K562 (cell line): ENCODE measurements around the gene PPARD. TPM values are rescaled to one million over a fixed set of nuclear protein-coding genes. Genes with fewer than 3 reads are reported as not detected.
"Not testable (repeated sequence)": the region's sequence is repeated elsewhere in the genome, so short reads cannot be mapped to it uniquely, and the experiment has no call there.

ENCODE experiments used
- ATAC-seq: fragments of 200-7000 bp; cut with Tn5 transposase; 3 replicates; pipeline ENCODE4 v1.9.1; 2020; ENCODE audit warnings: moderate library complexity
- BruUV-seq: library from RNA; stranded (reverse); fragments of 400-500 nt; replicated peaks from 2 replicates; lab custom pipeline; 2021; lab: Mats Ljungman, UMichigan
- CTCF ChIA-PET: fragments of 300-600 bp; formaldehyde crosslinking; extraction: SDS; loops from one replicate; lab custom pipeline; 2021; ENCODE audit warnings: low intra/inter-chr PET ratio; lab: Yijun Ruan, JAX
- POLR2A ChIA-PET: fragments of 300-600, 350-650 bp; sonication (Branson Sonifier 250); formaldehyde crosslinking; extraction: SDS; loops from one replicate; lab custom pipeline; 2021; ENCODE audit warnings: antibody characterized with exemption, inconsistent platforms; lab: Yijun Ruan, JAX
- DNase-seq, 4 experiments: peaks; one replicate each; pipeline versions ENCODE4 v3.0.0 to v3.0.0-alpha.2; 2011 to 2018; ENCODE audit warnings: low spot score in 3 of 4, mixed read lengths in 3 of 4; ENCODE audit errors: extremely low read depth in 1 of 4
- FAIRE-seq: peaks from 2 replicates; lab custom pipeline; 2011; peaks lifted over from hg19 to GRCh38; lab: Jason Lieb, UNC
- H2AFZ ChIP-seq: 2 replicates; pipeline ENCODE4 v1.6.0; 2011; ENCODE audit warnings: low read depth, low read length, control low read depth, inconsistent platforms
- H3K27ac ChIP-seq: fragments of 200-600 bp; 3 replicates; pipeline ENCODE4 v1.8.0; 2011; ENCODE audit warnings: low read depth, mild to moderate bottlenecking, control low read depth, inconsistent platforms, low read length, moderate library complexity, mixed read lengths; ENCODE audit errors: extremely low read depth
- H3K27me3 ChIP-seq, 2 experiments: fragments of 300-600 bp in 1 of 2; 2 replicates in 1 of 2; 3 replicates in 1 of 2; pipeline versions ENCODE4 v1.6.0 to v1.8.0; 2011; ENCODE audit warnings: inconsistent platforms in 2 of 2, low read length in 2 of 2, mild to moderate bottlenecking in 1 of 2, mixed read lengths in 1 of 2, moderate library complexity in 1 of 2; ENCODE audit not compliant: control insufficient read depth in 2 of 2, insufficient read depth in 2 of 2
- H3K36me3 ChIP-seq: fragments of 300-600 bp; 3 replicates; pipeline ENCODE4 v1.8.0; 2011; ENCODE audit warnings: mild to moderate bottlenecking, low read length, inconsistent platforms; ENCODE audit not compliant: control insufficient read depth, insufficient read depth
- H3K4me1 ChIP-seq, 2 experiments: fragments of 200-600 bp in 1 of 2; replicated peaks in 1 of 2; 2 replicates in 1 of 2; 3 replicates in 1 of 2; pipeline versions ENCODE4 v1.5.1 to v1.8.0; 2011; ENCODE audit warnings: inconsistent platforms in 2 of 2, low read length in 2 of 2, mild to moderate bottlenecking in 1 of 2, mixed read lengths in 1 of 2, moderate library complexity in 1 of 2; ENCODE audit not compliant: control insufficient read depth in 2 of 2, insufficient read depth in 2 of 2
- H3K4me2 ChIP-seq: 2 replicates; pipeline ENCODE4 v1.6.1; 2011; ENCODE audit warnings: low read length, control low read depth, inconsistent platforms, mixed read lengths; ENCODE audit not compliant: insufficient read depth
- H3K4me3 ChIP-seq: fragments of 200-600 bp; sonication (generic), shearing (Covaris generic); 2 replicates; pipeline ENCODE4 v1.5.1; 2016; ENCODE audit warnings: control low read depth, inconsistent platforms
- H3K79me2 ChIP-seq: fragments of 200-600 bp; 3 replicates; pipeline ENCODE4 v1.8.0; 2011; ENCODE audit warnings: low read length, inconsistent platforms; ENCODE audit not compliant: control insufficient read depth, insufficient read depth
- H3K9ac ChIP-seq, 2 experiments: 2 replicates each; pipeline versions ENCODE4 v1.6.0 to v1.6.1; 2011; ENCODE audit warnings: low read depth in 2 of 2, low read length in 2 of 2, control low read depth in 1 of 2, inconsistent platforms in 1 of 2, mild to moderate bottlenecking in 1 of 2, mixed read lengths in 1 of 2; ENCODE audit not compliant: insufficient read depth in 1 of 2
- H3K9me1 ChIP-seq: one replicate; pipeline ENCODE4 v1.6.0; 2011; ENCODE audit warnings: inconsistent platforms, mild to moderate bottlenecking, low read length, moderate library complexity; ENCODE audit not compliant: control insufficient read depth, insufficient read depth
- H3K9me3 ChIP-seq: replicated peaks from 2 replicates; pipeline ENCODE4 v1.5.1; 2011; ENCODE audit warnings: low read depth, low read length, inconsistent platforms; ENCODE audit not compliant: control insufficient read depth, insufficient read depth
- H4K20me1 ChIP-seq: replicated peaks from 2 replicates; pipeline ENCODE4 v1.6.1; 2011; ENCODE audit warnings: low read length, inconsistent platforms, mixed read lengths; ENCODE audit not compliant: control insufficient read depth, insufficient read depth
- GABPB2 ChIP-seq: fragments of 250-450 bp; sonication (Bioruptor Pico); conservative IDR thresholded peaks from 2 replicates; pipeline ENCODE4 v1.5.1; 2021; ENCODE audit warnings: mild to moderate bottlenecking
- MTA1 ChIP-seq: fragments of 450-650 bp; IDR thresholded peaks from 2 replicates; pipeline ENCODE4 v1.6.1; 2017; ENCODE audit warnings: borderline replicate concordance
- MYNN ChIP-seq, 2 experiments: sonication (generic); formaldehyde crosslinking in 1 of 2; IDR thresholded peaks; 2 replicates each; pipeline versions ENCODE4 v1.5.0 to v1.6.1; 2016 to 2020; ENCODE audit warnings: antibody characterized with exemption in 1 of 2, missing genetic modification reagents in 1 of 2
- NFE2 ChIP-seq: IDR thresholded peaks from 2 replicates; pipeline ENCODE4 v1.6.1; 2014; ENCODE audit warnings: antibody characterized with exemption, low read depth
- SLC30A9 ChIP-seq: fragments of 250-450 bp; sonication (Bioruptor Pico); IDR thresholded peaks from 2 replicates; pipeline ENCODE4 v1.8.0; 2022; ENCODE audit warnings: mild to moderate bottlenecking, moderate library complexity
- ZBTB49 ChIP-seq: sonication (generic); formaldehyde crosslinking; IDR thresholded peaks from 2 replicates; pipeline ENCODE4 v1.8.0; 2022; ENCODE audit warnings: missing genetic modification reagents, mild to moderate bottlenecking, borderline replicate concordance
- WGBS: fragments of 100-300 bp; shearing (Covaris generic); methylation state at CpG from one replicate; pipeline ENCODE4 v1.1.6; 2016; ENCODE audit warnings: low coverage, mixed read lengths; ENCODE audit not compliant: insufficient coverage; ENCODE audit errors: missing lambda C conversion rate; 5-methylcytosine and 5-hydroxymethylcytosine counted together
- in situ Hi-C: fragments of 300-500 bp; cut with MboI; formaldehyde crosslinking; loops from 4 replicates; pipeline ENCODE4 v1.15.0; 2018; ENCODE audit warnings: inconsistent platforms, mixed read lengths
- intact Hi-C: fragments of 100-400 bp; cut with micrococcal nuclease; formaldehyde crosslinking; loops from 2 replicates; pipeline ENCODE4 v1.14.2; 2022
- polyA plus RNA-seq, 8 experiments: library from polyadenylated mRNA; depleted of rRNA in 4 of 8; stranded (reverse) in 5 of 8; unstranded in 3 of 8; fragments of >200 nt; fragmentation: Nextera tagmentation in 2 of 8; fragmentation: Illumina TruSeq in 1 of 8; extraction: Ambion mirVana in 2 of 8; extraction: Trizol in 1 of 8; gene quantifications; 2 replicates each; pipeline versions ENCODE4 v1.2.1 to v1.2.3, GENCODE V29; 2011 to 2014; ENCODE audit warnings: inconsistent platforms in 1 of 8, missing spikeins in 1 of 8
- total RNA-seq, 7 experiments: library from RNA; depleted of rRNA in 6 of 7; stranded (reverse); fragments of >200 nt in 6 of 7; fragmentation: Illumina TruSeq in 2 of 7; extraction: Trizol in 2 of 7; gene quantifications; 2 replicates each; pipeline versions ENCODE4 v1.2.1 to v1.2.3, GENCODE V29; 2011 to 2021; ENCODE audit warnings: low replicate concordance in 1 of 7

Gene PPARD
- total and polyA plus RNA-seq, 9 of the 15 experiments (the other 6 are each of a cell fraction or from before 2014, with no cell fraction given), result 0.14 to 13.2 (median 3.8) TPM

- BruUV-seq, intact Hi-C loops, H2AFZ ChIP-seq, CTCF ChIA-PET, DNase-seq, H3K9me3 ChIP-seq, H3K27me3 ChIP-seq, H3K36me3 ChIP-seq, H4K20me1 ChIP-seq, H3K9ac ChIP-seq, H3K9me1 ChIP-seq, H3K27ac ChIP-seq, ATAC-seq, H3K4me3 ChIP-seq, H3K79me2 ChIP-seq, FAIRE-seq, H3K4me2 ChIP-seq: not testable (repeated sequence)
- in situ Hi-C loops, result loop anchor here (10.0 kb wide), 1 partner anchor 146 kb away; the partner anchor contains the start of gene FANCE
- peaks cover 4 to 15% of the 10 kb centered on the region in 2 experiments; a peak in 4 of 5 replicates for H3K4me1 ChIP-seq
- POLR2A ChIA-PET, result interaction anchor here (0.6 to 2.4 kb wide), 3 partner anchors 9 to 278 kb away, joined by 3 to 10 read pairs (median 3); no protein-coding TSS in a partner anchor
- 83% methylated on average over 2 of the region's 2 CpGs for WGBS
Observed at GRCh38 chr6:35308543-35308942, 33.8 kb upstream of the PPARD start.

- Histone ChIP-seq H3K4me1 (peaks cover 4 to 15% of the 10 kb centered on the region in 2 experiments; a peak in 4 of 5 replicates), H3K4me2 (no peak overlapping the region), H4K20me1 (0 out of 2 replicates have a peak, but pooled peaks cover 4% of the 10 kb centered on the region), H3K4me3 (no peak overlapping the region), H3K9me3 (no peaks in the 10 kb centered on the region), H3K9ac (peak overlapping the region in 1 of 2 experiments; percentile 19; a peak in 1 of 4 replicates), H3K36me3 (peaks cover 4% of the 10 kb centered on the region; the same call in 1 of the 3 replicates), H3K27ac (no peak overlapping the region), H3K79me2 (no peaks in the 10 kb centered on the region), H2AFZ (no peak overlapping the region), H3K9me1 (no peaks in the 10 kb centered on the region), H3K27me3 (no peaks in the 10 kb centered on the region)
- ChIA-PET CTCF (no interaction called here), POLR2A (interaction anchor here (0.6 to 2.4 kb wide), 5 partner anchors 9 to 500 kb away, joined by 3 to 10 read pairs (median 4); no protein-coding TSS in a partner anchor)
- DNase-seq (no peak), FAIRE-seq (no peak), ATAC-seq (no peak)
- no TSS peak for BruUV-seq
- in situ Hi-C loops, result loop anchor here (10.0 kb wide), 1 partner anchor 145 kb away; the partner anchor contains the start of gene FANCE
- TF ChIP-seq MYNN (IDR thresholded peaks at IDR 0.05) (no peak), MYNN (CRISPR knock-in tag; IDR thresholded peaks at IDR 0.05) (no peak), SLC30A9 (CRISPR knock-in tag) (no peak), GABPB2 (CRISPR knock-in tag) (no peak), ZBTB49 (CRISPR knock-in tag) (no peak), NFE2 (no peak), MTA1 (no peak)
- intact Hi-C loops, result no loop called here
- WGBS, result 59% methylated on average over 9 of the region's 9 CpGs
Observed at GRCh38 chr6:35309611-35310264, 32.6 kb upstream of the PPARD start.
